IPS-11a (cell line): ENCODE measurements around the gene KRT6A.

ENCODE experiments used
- H3K4me3 ChIP-seq: one replicate; pipeline ENCODE4 v1.5.1; 2013; ENCODE audit warnings: low read depth, low read length, control low read depth

The KRT6A gene

DNA sequence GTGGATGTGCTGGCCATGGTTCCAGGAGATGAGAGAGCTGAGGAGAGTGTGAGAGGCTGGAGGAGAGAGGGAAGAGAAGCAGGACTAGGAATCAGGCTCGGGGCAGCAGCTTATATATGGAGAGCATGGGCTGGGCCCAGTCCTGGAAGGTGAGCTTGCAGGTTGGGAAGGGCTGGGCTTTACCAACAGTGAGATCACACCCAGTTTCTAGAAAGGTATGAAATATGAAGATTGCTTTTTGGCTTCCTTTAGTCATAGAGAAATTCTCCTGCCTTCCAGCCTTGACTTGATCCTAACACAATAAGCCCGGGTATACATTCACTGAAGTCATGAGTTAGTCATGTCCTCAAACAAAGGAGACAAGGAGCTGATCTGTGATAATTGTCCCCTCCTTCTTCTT is at the start of gene KRT6A:
KRT6A (minus strand) TSS at position 86 of the 400 bp plus-strand sequence; CDS start at position 17, 69 bp downstream.
- H3K4me3 ChIP-seq: no peak within 1 kb of the TSS

- no peak overlapping the region for H3K4me3 ChIP-seq
Observed at GRCh38 chr12:52542157-52542556, 49.1 kb upstream of the KRT6A start.

DNA sequence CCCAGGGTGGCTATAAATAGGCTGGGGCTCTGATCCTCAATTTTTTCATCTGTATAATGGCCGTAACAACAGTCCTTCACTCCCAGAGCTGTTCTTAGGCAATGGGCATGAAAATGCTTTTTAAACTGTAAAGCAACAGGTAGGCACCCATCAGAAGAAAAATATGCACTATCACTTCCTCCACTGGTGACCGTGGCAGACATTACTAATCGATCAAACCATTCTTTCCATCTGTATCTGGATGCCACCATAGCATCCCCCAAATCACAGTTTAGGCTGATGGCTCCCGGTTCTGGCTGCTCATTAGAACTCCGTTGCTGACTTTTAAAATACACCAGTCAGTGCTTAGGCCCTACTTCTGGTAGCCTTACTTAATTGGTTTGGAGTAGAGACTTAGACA is 48.7 kb upstream of the KRT6A start:
- no peak overlapping the region for H3K4me3 ChIP-seq

GRCh38 chr12:52540531-52540930 is 47.5 kb upstream of the KRT6A start:
- no peak overlapping the region for H3K4me3 ChIP-seq

DNA sequence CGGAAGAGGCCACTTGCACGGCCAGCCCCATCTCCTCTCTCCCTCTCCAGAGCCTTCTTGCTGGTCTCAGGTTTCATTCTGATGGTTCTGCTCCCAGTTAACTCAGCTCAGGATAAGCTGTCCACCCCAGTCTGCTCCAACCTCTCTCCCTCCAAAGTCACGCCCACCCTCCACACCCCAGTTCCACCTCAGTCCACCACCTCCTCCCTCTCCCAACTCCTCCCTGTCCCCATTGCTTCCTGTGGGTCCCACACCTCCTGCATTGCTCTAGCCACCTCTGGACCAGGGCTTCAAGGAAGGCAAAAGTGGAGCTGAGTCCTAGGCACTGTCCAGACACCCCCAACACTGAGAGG is 46.7 kb upstream of the KRT6A start:
- H3K4me3 ChIP-seq: no peak overlapping the region

GRCh38 chr12:52539083-52539820 is 46.2 kb upstream of the KRT6A start:
- no peak overlapping the region for H3K4me3 ChIP-seq

DNA sequence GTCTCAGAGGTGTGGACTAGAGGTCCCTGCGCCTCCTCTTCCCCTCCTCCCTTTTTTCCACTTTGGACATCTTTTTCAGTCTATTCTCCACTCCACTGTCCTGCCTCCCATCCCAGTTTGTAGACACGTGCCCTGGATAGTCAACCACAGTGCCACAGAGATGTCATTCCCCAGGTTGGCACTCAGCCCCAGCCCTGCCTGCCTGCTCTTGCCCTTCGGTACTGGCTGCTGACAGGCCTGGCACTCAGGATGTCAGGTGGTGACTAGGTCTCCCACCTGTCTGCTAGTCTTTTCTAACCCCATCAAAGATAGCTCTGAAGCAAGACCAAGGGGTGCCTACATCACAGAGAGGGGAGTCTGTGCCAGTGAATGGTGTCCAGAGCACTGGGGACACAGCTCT is 44.0 kb upstream of the KRT6A start:
- H3K4me3 ChIP-seq: no peak overlapping the region

- H3K4me3 ChIP-seq: no peak overlapping the region
Observed at GRCh38 chr12:52535574-52535973, 42.5 kb upstream of the KRT6A start.

DNA sequence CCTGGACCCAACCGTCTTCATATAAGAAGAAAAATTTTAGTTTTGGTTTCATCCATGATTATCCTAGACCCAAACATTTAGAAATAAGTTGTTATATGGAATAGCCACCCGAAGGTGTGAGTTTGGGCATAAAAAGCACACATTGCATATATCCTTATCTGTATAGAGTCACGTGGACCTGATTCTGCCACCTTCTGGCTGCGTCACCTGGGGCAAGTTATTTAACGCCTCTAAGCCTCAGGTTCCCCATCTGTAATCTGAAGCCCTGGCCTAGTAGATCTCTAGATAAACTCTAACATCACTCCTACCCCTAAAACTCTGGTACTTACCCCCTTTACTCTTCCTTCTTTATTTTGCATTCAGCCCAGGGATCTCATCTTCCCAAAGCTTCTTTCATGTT is 41.4 kb upstream of the KRT6A start:
- H3K4me3 ChIP-seq: no peak overlapping the region

- H3K4me3 ChIP-seq: no peak overlapping the region
Observed at GRCh38 chr12:52533686-52534470, 40.8 kb upstream of the KRT6A start.

GRCh38 chr12:52532636-52533035 is 39.6 kb upstream of the KRT6A start:
- H3K4me3 ChIP-seq: no peak overlapping the region

DNA sequence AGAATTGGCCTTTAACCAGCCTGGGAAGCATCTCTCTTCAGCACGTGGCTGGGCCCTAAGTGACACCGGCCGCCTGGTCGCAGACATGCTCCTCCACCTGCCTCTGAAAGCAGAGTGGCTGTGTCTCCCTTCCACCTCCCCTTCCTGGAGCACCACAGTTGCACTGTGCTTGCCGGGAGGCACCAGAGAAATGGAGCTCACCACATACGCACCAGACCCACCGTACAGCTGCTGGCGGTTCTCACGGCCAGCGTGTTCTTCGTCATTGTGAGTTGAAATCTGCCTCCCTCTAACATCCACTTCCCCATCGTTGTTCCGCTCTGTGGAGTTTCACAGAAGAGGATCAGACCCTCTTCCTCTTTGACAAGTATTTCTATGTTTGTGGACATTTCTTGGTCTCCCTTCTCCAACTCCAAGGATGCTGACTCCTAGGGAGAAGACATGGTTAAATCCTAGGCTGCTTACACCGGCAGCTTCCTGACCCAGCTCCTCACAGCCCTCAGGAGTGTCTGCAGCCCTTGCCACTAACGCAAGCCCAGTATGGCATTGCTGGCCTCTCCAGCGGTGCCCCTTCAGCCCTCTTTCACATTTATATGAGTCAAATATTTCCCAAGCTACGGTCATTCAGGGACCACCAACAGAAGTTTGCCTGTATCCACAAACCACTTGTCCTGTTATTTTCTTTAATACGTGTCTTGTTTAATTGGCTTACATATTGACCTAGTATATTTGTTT is 38.7 kb upstream of the KRT6A start:
- H3K4me3 ChIP-seq: no peak overlapping the region

GRCh38 chr12:52530905-52531304 is 37.8 kb upstream of the KRT6A start:
- no peak overlapping the region for H3K4me3 ChIP-seq

DNA sequence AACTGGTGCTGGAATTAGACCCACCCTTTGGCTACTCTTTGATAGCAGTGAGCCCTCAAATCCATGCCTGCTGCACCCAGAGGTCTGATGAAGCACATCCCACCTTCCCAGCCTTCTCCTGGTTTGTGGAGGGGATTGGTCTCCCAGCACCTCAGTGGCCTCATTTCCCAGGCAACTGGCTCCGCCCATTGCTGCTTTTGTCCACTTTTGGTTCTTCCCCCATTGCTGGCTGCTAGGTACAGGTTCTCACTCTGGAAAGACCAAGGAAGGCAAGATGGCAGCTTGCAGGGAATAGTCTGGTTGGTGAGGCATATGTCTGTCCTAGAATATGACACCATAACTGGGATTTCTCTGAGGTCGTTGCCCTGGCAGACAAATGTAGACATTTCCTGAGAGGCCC is 37.3 kb upstream of the KRT6A start:
- H3K4me3 ChIP-seq: no peak overlapping the region

- no peak overlapping the region for H3K4me3 ChIP-seq
Observed at GRCh38 chr12:52529846-52530245, 36.8 kb upstream of the KRT6A start.

DNA sequence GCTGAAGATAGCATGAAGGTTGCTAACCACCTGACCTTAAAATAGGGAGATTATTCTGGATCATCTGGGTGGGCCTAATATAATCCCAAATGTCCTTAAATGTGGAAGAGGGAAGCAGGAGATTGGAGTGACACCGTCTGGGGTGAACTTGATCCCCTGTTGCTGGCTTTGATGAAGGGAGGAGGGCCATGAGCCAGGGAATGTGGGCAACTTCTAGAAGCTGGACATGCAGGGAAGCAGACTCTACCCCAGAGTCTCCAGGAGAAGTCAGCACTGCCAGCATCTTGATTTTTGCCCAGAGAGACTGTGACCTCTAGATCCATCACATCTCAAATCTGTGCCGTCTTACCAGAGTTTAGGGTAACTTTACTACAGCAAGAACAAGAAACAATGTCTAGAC is 36.4 kb upstream of the KRT6A start:
- H3K4me3 ChIP-seq: no peak overlapping the region

DNA sequence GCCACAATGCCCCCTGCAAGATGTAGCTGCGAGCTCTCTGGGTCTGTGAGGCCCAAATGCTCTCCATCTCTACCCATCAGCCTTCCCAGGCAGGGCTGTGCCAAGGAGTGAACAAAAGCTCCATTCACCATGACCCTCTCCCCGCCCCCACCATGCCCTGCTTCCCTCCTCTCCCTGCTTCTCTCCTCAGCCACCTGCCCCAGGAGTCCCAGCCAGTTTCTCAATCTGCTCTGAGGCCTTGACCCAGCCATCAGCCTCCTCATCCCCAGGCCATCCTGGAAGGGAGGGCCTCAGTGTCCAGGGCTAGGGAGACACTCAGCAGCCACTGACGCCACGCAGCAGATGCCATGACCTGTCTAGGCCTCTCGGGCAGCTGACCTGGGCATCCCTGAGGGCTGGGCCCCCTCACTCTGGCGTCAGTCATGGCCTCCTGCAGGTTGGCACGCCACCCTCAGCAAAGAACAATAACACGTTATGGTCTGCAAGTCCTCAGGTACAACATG is 35.6 kb upstream of the KRT6A start:
- H3K4me3 ChIP-seq: no peak overlapping the region

- no peak overlapping the region for H3K4me3 ChIP-seq
Observed at GRCh38 chr12:52527121-52527800, 34.2 kb upstream of the KRT6A start.

DNA sequence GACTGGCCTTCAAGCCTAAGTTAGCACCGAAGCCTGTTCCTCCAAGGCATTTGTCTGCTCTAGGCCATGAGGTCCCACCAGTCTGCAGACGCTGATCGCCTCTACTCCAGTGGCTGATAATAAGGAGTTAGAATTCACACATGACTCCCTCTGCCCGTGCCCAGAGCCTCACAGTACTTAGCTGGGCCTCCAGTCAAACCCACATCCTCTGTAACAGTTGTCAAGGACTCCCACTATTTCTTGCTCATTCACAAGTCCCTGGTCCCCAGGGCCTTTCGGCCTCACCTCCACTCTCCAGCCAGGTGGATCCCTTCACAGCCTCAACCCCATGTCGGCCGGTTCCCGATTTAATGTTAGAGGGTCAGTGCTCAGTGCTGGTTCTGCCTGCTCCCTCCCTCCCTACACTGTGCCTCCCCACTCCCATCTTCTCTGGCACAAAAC is 33.5 kb upstream of the KRT6A start:
- H3K4me3 ChIP-seq: no peak overlapping the region

- no peak overlapping the region for H3K4me3 ChIP-seq
Observed at GRCh38 chr12:52525661-52526499, 32.8 kb upstream of the KRT6A start.
